Endometrial microvascular endothelial cells (primary cell): ENCODE data around the gene CLMN. TPM values are rescaled to one million over a fixed set of nuclear protein-coding genes. Genes with fewer than 3 reads are reported as not detected.

Experiments
- in situ Hi-C: cut with HindIII; loops from 2 replicates; pipeline ENCODE4 v1.10.0; 2017; ENCODE audit warnings: low sequenced_read_pairs, low pct_unique_long_range_greater_than_20kb; ENCODE audit errors: inconsistent ontology term
- total RNA-seq: library from RNA; depleted of rRNA; stranded (reverse); fragments of >200 nt; gene quantifications from one replicate; pipeline ENCODE4 v1.2.3, GENCODE V29; 2015; ENCODE audit errors: inconsistent ontology term

Gene CLMN
- total RNA-seq, 1 donor from 2014 or later = 2.0 TPM

DNA sequence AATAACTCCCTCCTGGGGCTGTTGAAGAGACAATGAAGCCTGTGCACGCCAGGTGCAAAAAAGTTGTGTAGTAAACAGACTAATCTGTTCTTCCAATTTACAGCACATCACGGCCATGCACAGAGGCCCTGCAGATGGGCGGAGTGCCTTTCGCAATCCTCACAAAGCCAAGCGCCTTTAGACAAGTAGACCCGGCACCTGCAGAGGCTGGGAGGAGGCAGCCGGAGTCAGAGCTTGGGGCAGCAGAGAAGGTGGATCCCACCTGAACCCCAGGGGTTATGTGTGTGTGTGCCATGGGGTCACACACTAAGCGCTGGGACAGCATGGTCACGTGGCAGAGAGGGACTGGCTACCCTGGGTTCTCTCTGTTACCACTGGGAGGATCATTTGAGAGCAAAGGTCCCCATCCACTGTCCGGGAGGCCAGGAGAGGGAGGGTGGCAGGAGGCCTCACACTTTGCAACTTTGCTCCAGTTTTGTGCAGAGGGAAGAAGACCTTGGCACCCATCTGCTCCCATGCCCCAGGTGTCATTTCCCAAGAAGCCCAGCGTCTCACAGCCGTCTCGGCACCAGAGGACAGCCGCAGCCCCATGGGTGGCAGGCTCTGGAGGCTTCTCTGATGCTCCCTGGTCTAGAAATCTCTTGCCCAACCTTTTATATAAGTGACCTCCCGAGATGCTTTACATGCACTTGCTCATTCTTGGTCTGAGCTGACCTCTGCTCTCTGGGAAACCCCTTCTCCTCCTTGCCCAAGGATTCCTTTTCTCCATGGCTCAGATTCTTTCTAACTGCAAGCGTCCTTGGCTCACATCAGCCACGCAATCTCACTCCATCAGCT is 82.4 kb downstream of the CLMN start:
- in situ Hi-C loops = no loop called here

DNA sequence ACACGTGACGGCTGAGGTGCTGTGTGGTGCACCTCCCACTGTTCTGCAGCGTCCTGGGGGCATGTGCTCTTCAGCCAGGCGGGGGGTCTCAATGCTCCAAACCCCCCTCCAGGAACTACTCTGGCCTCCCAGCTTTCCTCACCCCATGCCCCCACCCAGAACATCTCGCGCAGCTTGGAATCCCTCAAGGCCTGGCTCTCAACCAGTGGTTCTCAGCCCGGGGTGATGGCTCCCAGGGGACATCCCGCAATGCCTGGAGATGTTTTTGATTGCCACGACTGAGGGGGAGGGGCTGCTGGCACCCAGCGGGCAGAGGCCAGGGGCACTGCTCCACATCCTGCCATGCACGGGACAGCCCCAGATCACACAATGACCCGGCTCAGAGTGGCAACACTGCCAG is 83.5 kb downstream of the CLMN start:
- in situ Hi-C loops = no loop called here

DNA sequence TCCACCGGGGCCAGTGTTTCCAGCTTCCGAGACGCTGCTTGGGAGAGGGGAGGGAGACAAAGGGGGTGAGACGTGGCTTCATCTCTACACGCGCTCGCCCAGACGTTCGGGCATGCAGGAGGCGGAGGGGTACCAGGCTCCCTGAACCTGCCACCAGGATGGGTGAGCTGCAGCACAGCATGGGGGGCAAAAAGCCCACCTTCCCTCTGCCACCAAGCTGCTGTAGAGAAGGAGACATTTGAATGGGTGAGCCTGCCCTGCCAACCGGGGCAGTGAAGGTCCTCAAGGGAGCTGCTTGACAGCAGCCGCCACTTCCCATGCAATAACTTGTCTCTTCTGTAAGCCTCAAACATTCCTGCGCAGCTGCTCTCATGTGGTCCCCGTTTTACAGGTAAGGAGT is 83.9 kb downstream of the CLMN start:
- in situ Hi-C loops = no loop called here

DNA sequence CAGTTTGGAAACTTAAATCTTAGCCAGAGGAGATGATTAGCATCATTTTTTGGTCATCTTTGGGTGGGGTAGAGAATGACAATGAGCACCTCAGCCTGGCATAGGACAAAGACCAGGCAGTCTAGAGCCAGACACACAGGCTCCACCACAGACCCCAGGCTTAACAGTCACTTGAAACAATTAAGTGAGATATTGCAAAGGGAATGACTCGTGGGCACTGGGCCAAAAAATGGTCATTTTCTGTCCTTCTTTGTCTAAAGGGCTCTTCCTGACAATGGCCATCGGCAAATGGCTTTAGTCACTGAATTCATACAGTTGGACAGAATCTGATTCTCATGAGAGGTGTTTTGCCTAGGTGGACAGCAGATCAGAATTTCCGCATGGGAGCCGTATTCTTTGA is 84.4 kb downstream of the CLMN start:
- in situ Hi-C loops = no loop called here

DNA sequence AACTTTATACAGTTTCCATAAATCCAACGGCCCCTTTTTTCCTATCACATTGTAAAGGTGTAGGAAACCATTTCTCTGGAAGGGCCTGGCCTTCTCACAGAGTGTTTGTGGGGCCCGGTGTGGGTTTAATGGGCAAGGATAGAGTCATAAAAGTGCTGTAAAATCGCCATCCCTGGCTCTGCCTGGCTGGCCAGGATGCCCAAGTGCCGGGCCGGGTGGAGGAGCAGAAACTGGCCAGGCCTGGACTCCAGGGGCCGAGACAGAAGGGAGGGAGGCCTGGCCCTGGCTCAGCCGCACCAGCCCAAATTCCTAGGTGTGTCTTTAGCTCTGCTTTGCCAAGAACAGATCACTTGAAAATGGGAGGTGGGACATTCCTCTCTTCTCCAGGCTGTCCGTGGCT is 85.3 kb downstream of the CLMN start:
- in situ Hi-C loops = no loop called here

DNA sequence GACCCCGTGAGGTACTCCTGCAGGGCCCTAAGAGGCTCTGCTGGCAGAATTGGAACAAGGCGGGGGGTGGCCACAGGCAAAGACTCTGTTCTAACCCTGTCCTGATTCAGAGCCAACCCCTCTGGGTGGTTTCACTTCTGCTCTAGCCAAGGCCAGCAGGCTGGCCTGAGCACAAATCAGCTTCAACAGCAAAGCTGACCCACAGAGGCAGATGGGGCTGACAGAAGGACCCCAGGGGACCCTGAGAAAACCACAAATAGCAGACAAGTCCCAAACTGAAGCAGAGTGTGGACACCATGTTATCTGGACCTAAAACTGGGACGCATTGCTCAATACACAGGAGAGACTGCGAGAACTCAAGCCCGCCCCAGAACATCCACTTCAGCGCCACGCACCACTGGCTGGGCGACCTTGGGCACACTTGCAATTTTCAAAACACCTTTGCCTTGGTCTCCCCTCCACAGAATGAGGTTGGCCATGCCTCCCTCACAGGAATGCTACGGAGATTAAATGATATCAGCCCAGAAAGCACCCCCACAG is 85.9 kb downstream of the CLMN start:
- in situ Hi-C loops = no loop called here

DNA sequence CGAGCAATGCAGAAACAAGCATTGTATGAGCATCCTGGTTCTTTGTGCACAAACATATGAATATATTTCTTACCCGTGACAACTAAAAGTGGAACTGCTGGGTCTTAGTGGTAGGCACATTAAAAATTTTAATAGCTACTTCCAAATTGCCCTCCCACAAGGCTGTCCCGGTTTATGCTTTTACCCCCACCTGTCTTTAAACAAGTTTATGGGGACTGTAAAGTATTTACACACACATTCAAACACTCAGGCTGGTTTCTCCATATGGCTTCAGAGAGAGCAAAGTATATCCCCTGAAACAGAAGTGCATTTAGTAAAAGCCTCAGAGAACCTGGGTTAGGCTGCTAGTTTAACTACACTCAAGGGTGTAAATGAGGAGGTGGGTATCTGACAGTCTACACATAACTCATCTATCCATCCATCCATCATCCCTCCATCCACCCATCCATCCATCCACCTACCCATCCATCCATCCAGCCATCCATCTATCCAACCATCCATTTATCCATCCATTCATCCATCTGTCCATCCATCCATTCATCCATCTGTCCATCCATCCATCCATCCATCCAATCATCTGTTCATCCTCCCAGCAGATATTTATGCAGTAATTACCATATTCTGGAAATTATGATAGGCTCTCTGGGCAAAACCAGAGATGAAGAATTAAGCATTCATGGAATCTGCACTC is 86.7 kb downstream of the CLMN start:
- in situ Hi-C loops = no loop called here

DNA sequence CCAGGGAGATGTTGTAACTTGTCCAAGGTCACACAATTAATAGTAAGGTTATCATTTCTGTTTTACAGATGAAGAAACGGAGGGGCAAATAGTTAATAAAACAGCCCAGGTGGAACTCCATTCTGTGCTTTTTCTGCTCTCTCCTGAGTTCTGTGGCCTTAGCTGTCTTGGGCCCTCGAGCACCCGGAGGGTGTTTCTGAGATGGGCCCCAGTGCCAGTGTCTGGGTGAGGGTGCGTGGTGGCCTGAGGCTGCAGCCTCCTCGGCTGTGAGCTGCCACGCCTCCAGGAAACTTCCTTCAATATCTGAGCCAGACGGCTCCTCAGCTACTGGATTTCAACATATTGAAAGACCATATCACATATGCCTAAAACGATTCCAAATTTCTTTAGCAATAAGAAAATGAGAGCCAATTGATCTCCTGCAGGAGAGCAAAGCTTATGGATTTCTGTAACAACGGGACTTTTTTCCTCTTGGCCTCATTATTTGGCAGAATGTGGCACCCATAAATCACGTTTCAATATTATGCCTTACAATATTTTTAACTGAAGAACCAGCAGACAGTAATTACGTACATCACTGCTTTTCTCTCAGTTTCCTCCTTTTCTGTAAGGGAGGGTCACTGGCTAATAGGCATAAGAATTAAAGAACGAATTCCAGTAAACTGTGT is 87.6 kb downstream of the CLMN start:
- in situ Hi-C loops = no loop called here

DNA sequence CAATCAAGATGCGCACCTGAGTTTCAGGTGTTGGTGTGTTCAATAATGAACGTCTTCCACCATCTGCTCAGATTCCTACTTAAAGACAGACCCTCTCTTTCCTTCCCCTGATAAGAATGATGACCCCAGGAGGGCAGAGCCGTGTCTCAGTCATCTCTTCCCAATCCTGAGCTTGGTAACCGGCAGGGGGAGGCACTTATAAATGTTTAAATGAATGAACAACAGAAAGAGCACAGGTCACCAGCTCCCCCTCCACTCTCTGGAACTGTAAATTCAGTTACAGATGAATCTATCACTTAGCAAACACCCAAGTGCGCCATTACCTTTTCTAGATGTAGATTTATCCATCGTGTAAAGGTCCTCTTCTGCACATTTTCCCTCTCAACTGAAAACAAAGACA is 90.0 kb downstream of the CLMN start:
- in situ Hi-C loops = no loop called here

DNA sequence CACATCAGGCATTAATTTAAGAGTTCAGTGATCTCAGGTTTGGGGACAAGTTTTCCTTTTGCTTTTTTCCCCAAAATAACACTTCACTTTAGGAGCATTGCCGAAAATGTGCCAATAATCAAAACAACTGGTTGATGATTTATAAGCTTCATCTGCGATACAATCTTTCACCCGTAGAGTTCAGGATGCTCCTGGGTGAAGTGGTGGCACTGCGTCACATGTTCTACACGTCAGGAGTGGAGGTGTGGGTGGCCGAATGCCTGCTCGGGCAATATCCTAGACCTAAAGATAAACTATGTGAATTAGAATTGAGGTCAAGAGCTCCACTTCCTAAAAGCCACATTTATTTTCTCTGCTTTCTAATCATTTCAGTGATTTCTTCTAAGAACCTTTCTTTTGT is 91.5 kb downstream of the CLMN start:
- in situ Hi-C loops = no loop called here

DNA sequence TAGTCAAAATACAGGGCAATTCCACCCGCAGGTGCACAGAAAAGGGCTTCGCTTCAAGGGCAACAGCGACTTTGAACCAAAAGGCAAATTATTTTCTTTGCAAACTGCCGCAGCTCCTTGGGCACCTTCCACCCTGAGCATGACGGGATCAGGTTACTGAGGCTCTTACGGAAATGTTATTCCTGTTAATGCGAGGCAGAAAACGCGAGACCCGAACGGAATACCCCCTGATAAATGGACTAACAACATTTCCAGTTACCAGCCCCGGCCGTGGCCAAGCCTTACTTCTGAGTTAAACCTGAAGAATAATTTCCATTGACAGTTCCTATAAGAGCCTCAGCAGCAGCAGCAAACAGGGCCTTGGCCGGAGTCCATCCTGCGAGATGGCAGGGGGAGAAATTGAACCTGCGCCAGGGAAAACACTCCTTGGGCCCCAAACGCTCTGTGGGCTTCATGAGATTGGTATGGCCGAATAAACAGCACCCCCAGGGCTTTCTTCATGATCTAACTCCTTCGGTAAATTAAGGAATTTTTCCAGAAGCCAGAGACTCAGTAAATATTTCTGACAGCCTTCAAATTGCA is 92.3 kb downstream of the CLMN start:
- in situ Hi-C loops = no loop called here

DNA sequence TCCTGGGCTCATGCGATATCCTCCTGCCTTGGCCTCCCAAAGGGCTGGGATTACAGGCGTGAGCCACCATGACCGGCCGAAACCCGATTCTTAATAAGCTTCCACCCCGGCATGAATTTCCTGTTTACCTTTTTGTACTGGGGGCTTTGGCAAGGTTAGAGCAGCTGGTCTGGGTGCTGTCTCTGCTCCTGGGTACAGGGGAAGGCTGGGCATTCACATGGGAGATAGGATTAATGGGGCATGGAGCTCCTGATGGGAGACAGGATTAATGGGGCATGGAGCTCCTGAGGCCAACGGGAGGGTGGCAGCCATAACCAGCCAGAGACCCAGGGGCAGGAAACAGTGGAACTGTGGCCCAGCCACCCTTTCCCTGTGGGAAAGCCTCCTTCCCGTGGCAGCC is 92.9 kb downstream of the CLMN start:
- in situ Hi-C loops = no loop called here

DNA sequence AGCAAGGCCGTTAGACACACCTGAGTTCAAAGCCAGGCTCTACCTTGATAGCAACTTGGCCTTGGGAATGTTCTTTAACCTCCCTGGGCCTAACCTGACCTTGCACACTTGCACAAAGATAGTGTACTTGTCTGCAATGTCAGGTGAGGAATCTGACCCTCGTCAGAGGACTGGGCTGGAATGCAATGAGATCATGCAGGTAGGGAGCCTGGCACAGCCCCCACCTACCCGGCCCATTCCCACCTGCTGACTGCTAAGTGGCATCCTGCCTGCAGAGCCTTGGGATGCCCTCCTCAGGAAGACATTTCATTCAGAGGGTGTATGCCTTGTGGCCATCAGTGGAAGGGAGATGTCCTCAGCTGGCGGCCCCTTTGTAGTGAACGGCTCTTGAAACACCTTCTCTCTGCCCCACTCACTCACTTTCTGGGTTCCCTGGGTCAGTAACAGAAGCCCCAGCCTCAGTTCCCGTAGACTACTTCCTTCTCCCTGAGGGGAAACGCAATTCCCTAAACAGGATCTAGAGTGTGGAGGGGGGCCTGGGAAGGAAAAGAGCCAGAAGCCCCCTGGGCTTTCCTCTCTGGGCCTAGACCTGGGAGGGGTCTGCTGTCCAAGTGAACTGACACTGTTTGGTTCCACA is 94.3 kb downstream of the CLMN start:
- in situ Hi-C loops = no loop called here

DNA sequence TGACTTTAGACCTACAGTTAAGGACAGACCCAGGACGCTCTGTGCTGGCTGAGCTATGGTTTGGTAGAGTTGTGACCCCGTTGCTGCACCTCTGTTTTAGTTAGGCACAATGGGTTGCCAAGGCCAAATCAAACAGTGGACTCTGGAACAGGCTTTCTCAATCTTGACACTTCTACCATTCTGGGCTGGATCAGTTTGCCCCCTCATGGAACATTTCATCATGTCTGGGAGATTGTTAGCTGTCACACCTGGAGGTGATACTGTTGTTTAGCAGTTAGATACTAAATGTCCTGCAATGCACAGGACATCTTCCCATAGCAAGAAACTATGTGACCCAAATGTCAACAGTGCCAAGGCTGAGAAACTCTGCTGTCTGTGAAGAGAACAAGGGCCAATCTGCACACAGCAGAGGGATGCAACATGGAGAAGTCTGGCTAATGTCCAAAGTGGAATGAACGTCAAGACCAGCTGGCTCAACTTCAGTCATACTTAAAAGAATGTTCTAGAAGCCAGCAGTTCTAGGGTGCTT is 96.8 kb downstream of the CLMN start:
- in situ Hi-C loops = no loop called here

DNA sequence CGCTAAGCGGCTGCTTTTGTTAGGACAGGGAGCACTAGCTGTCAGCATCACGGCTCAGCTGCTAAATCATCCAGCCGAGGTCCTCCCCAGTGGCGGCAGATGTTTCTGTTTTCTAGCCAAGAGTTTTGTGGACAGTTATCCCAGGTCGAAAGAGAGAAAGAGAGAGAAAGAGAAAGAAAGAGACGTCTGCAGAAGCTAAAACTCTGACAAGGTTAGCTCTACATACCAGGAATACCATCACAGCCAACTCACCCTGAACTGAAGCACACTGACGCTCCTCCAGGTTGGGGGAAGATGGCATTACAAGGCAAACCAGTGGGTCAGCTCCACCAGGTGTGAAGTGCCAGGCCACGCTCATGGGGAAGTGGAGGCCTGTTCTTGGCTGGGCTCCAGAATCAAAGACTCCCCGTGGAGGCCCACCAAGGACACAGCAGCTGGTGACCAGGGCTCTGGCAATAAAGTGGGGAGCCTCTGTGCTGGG is 97.5 kb downstream of the CLMN start:
- in situ Hi-C loops = no loop called here

DNA sequence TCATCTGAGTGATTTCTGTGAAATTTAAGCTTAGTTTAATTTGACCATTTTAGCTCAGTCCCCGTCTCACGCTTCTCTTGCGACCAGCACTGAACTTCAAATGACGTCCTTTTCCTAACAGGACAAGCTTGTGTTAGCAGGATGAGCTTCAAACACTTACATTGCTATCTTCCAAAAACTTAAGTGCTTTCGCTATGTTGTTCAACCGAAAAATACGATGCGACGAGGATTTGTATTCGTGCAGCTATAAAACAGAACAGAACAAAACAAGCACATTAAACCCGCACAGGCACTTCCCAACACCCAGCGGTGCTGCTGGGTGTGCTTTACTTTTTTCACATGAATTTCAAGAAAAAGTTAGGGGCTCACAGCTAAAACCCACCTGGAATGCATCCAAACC is 98.2 kb downstream of the CLMN start:
- in situ Hi-C loops = no loop called here

DNA sequence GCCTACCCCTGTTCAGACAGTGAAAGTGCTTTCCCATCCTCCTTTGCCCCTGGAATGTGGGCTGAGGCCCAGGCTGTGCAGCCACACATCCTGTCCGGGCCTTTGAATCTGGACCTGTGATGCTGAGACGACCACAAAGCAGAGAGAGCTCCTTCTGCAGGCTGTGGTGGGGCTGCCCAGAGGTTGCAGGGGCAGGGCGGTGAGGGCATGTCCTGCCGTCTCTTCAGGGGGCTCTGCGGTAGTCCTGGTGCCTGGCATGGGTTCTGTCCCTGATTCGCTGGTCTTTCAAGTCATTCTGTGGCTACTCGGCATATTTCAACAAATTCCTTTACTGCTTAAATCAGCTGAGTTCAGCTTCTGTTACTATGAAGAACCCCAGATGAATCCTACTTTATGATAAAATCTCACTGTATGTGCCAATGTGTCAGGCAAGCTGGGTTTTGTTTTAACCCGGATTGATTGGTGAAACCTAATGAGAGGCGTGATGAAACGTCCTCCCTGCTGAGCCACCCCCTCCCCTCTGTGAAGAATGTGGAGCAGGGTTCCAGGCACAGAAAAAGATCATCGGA is 99.0 kb downstream of the CLMN start:
- in situ Hi-C loops = no loop called here

DNA sequence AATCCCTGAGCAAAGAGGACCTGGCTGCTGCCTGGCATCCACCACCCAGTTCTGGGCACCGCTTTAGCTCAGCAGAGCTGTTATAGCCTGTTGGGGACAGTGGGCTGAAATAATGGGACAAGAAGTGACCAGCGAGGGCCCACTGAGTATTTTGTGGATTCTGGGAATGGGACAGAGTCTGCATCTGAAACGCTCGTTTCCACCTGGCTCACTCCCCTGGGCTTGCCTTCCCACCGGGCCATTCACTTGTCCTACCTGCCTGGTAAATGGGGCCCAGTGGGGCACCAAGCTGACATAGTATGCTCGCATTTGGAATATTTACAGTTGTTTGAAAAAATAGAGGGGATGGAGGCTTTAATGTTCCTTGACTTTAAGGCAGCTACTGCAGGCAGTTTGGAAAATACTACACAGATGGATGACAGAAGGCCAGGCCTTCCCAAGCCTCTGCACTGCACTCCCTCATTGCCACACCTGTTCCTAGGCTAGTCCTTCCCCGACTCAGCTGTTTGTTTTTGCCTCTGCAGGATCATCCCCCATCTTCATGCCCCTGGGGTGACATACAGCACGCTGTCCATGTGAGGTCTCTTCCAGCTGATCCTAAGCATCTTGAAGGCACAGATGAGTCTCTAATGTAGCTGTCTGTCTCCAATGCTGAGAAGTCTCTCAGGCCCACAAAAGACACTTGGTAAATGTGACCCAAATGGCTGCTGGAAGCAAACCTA is 101.1 kb downstream of the CLMN start:
- in situ Hi-C loops = no loop called here
